Osteocyte (in vitro differentiated cells): Measurements from ENCODE around the gene PTGER1. TPM values are rescaled to one million over a fixed set of nuclear protein-coding genes. Genes with fewer than 3 reads are reported as not detected.

Experiments used
- DNase-seq: peaks from one replicate; pipeline ENCODE4 v3.0.0; 2021; ENCODE audit warnings: mixed read lengths; ENCODE audit not compliant: unreplicated experiment; ENCODE audit errors: extremely low spot score
- H3K27ac Mint-ChIP-seq: one replicate; pipeline ENCODE4 v1.8.0; 2021; ENCODE audit warnings: mild to moderate bottlenecking, mixed read lengths; ENCODE audit not compliant: unreplicated experiment
- H3K27me3 Mint-ChIP-seq: one replicate; pipeline ENCODE4 v1.8.0; 2021; ENCODE audit warnings: mixed read lengths; ENCODE audit not compliant: unreplicated experiment
- H3K36me3 Mint-ChIP-seq: one replicate; pipeline ENCODE4 v1.8.0; 2021; ENCODE audit warnings: mixed read lengths; ENCODE audit not compliant: unreplicated experiment
- H3K4me1 Mint-ChIP-seq: one replicate; pipeline ENCODE4 v1.8.0; 2021; ENCODE audit warnings: mixed read lengths; ENCODE audit not compliant: unreplicated experiment
- H3K4me3 Mint-ChIP-seq: one replicate; pipeline ENCODE4 v1.8.0; 2021; ENCODE audit warnings: mild to moderate bottlenecking, moderate library complexity, mixed read lengths; ENCODE audit not compliant: unreplicated experiment
- H3K9me3 Mint-ChIP-seq: one replicate; pipeline ENCODE4 v1.8.0; 2021; ENCODE audit warnings: mixed read lengths; ENCODE audit not compliant: unreplicated experiment
- CTCF ChIP-seq: fragments of 200-600 bp; sonication (generic); IDR thresholded peaks from 2 replicates; pipeline ENCODE4 v1.5.0; 2021; ENCODE audit warnings: antibody characterized with exemption, mild to moderate bottlenecking, moderate library complexity
- total RNA-seq: library from RNA; stranded (reverse); gene quantifications from 2 replicates; pipeline ENCODE4 v1.2.1, GENCODE V29; 2021

PTGER1 gene
- total RNA-seq, 1 donor from 2014 or later, result 1.0 TPM

GRCh38 chr19:14514215-14514863 is 39.2 kb upstream of the PTGER1 start:
- no peak for DNase-seq
- no peaks in the 10 kb centered on the region for H3K9me3 Mint-ChIP-seq
- no peak for TF ChIP-seq CTCF
- no peak overlapping the region for H3K4me3 Mint-ChIP-seq
- no peaks in the 10 kb centered on the region for H3K27me3 Mint-ChIP-seq
- peaks cover 24% of the 10 kb centered on the region for H3K36me3 Mint-ChIP-seq
- H3K4me1 Mint-ChIP-seq, result peaks cover 50% of the 10 kb centered on the region
- no peak overlapping the region for H3K27ac Mint-ChIP-seq

- no peak for TF ChIP-seq CTCF
- Mint-ChIP-seq H3K4me1 (peaks cover 50% of the 10 kb centered on the region), H3K4me3 (no peak overlapping the region)
These were observed 37.3 kb upstream of the PTGER1 start for GRCh38 chr19:14512406-14512961.

GRCh38 chr19:14511229-14511593 is 36.1 kb upstream of the PTGER1 start:
- peaks cover 18% of the 10 kb centered on the region for H3K36me3 Mint-ChIP-seq
- H3K27ac Mint-ChIP-seq, result peak overlapping the region; percentile 96
- peaks cover 50% of the 10 kb centered on the region for H3K4me1 Mint-ChIP-seq
- peak overlapping the region; percentile 46 for H3K4me3 Mint-ChIP-seq
- DNase-seq, result no peak
- no peaks in the 10 kb centered on the region for H3K27me3 Mint-ChIP-seq
- no peak for TF ChIP-seq CTCF
- no peaks in the 10 kb centered on the region for H3K9me3 Mint-ChIP-seq

More at GRCh38 chr19:14512406-14512961, 37.3 kb upstream of the PTGER1 start:
- Mint-ChIP-seq H3K27ac (peak overlapping the region; percentile 34), H3K36me3 (peaks cover 24% of the 10 kb centered on the region), H3K27me3 (no peaks in the 10 kb centered on the region), H3K9me3 (no peaks in the 10 kb centered on the region)
- DNase-seq, result no peak

GRCh38 chr19:14510311-14511228 is 35.4 kb upstream of the PTGER1 start:
- TF ChIP-seq CTCF, result no peak

More at GRCh38 chr19:14510311-14511228, 35.4 kb upstream of the PTGER1 start:
- DNase-seq, result no peak
- Mint-ChIP-seq H3K4me1 (peaks cover 50% of the 10 kb centered on the region), H3K27ac (peak overlapping the region; percentile 96), H3K9me3 (no peaks in the 10 kb centered on the region), H3K36me3 (peaks cover 12% of the 10 kb centered on the region), H3K27me3 (no peaks in the 10 kb centered on the region), H3K4me3 (peak overlapping the region; percentile 46)
